NK-92 (cell line): ENCODE results near the gene PTGDR.

Source experiments
- DNase-seq: peaks from one replicate; lab custom pipeline; 2025; ENCODE audit not compliant: unreplicated experiment; lab: John Stamatoyannopoulos, UW

PTGDR gene

GRCh38 chr14:52263190-52263589 lies 4.3 kb upstream of the PTGDR start:
- DNase-seq, result no peak

DNA sequence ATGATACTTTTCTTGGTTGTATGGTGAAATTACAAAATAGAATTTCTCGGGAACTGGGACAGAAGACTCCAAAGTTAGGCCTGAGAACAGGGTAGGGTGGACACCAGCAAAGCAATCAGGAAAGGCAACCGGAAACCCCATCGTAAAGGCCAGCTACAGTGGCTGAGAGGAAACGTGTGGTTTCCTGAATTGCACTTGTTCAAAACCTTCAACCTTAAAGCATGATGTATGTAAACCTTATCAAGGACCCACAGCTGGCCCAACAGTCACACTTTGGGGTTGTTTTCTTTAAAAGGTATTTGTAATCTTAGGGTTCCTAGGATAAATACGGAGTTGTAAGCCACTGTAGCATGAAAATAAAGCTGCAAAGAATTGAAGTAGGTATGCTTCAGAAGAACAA lies 2.2 kb upstream of the PTGDR start:
- DNase-seq, result no peak

DNA sequence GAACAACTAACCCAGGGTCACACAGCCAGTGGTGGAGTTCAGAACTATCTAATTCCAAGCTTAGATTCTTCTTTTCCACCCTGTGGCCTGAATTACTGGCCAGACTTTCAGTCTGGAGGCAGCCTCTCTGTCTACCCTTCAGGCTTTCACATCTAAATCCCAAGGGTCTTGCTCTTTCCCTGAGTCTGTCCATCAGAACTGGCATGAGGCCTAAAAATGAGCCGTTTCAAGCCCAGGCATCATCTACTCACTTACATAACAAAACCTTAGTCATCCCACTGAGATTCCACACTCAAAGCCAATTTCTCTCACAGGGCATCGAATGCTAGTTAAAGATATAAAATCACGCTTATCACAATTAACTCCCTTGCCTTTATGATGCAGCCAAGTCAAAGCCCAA lies 1.3 kb upstream of the PTGDR start:
- DNase-seq, result no peak

GRCh38 chr14:52266782-52267181 lies 716 bp upstream of the PTGDR start:
- no peak for DNase-seq

DNA sequence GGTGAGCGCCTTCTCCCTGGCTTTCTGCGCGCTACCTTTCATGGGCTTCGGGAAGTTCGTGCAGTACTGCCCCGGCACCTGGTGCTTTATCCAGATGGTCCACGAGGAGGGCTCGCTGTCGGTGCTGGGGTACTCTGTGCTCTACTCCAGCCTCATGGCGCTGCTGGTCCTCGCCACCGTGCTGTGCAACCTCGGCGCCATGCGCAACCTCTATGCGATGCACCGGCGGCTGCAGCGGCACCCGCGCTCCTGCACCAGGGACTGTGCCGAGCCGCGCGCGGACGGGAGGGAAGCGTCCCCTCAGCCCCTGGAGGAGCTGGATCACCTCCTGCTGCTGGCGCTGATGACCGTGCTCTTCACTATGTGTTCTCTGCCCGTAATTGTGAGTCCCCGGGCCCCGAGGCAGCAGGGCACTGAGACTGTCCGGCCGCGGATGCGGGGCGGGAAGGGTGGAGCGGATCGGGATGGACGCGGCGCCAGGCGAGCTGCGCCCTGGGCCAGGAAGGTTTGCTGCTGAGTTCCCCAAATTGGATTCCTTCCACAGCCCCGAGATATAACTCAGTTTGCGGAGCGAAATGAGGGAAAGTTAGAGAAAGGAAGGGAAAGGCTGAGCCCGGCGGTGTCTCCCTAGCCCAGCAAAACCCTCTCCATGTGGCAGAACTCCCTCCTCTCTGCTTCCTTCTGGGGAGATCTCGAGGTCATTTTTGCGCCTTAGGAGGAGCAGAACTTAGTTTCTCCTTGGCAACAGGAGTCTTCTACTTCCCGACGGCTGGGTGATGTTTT lies 972 bp downstream of the PTGDR start:
- no peak for DNase-seq

GRCh38 chr14:52269100-52269499 lies 1.6 kb downstream of the PTGDR start:
- no peak for DNase-seq

DNA sequence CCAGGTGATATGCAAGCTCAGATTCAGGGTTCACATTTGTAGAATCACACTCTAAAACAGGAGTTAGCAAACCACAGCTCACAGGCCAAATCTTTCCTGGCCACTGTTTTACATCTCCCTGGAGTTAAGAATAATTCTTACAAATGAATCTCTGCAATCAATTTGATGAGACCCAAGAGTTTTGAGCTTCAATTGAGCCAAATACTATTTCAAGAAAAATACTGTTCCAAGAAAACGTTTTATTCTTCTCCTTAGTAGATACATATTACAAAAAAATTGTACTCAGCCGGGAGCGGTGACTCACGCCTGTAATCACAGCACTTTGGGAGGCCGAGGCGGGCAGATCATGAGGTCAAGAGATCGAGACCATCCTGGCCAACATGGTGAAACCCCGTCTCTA lies 2.5 kb downstream of the PTGDR start:
- DNase-seq, result no peak

GRCh38 chr14:52271538-52271937 lies 4.0 kb downstream of the PTGDR start:
- DNase-seq, result no peak

DNA sequence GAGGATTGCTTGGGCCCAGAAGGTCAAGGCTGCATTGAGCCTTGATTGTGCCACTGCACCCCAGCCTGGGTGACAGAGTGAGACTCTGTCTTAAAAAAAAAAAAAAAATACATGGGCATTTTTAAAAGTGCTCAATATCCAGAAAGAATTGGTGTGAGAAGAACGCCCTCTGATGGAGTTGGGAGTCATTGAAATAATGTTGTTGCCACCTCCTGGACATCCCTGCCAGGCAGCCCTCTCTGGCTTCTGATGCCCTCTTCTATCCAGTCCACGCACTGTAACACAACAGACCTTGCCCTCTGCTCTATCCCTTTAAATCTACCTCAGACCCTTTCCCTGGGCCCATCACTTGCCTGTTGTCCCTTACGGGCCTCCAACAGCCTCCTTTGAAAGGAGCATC lies 4.9 kb downstream of the PTGDR start:
- DNase-seq, result no peak

DNA sequence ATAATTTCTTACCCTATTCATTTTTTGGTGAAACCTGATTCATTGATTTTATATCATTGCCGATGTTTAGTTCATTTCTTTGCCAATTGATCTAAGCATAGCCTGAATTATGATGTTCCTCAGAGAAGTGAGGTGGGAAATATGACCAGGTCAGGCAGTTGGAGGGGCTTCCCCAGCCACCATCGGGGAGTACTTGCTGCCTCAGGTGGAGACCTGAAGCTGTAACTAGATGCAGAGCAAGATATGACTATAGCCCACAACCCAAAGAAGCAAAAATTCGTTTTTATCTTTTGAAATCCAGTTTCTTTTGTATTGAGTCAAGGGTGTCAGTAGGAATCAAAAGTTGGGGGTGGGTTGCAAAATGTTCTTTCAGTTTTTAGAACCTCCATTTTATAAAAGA lies 7.9 kb downstream of the PTGDR start:
- no peak for DNase-seq

- no peak for DNase-seq
These were observed 10.1 kb downstream of the PTGDR start for GRCh38 chr14:52277552-52277951.

DNA sequence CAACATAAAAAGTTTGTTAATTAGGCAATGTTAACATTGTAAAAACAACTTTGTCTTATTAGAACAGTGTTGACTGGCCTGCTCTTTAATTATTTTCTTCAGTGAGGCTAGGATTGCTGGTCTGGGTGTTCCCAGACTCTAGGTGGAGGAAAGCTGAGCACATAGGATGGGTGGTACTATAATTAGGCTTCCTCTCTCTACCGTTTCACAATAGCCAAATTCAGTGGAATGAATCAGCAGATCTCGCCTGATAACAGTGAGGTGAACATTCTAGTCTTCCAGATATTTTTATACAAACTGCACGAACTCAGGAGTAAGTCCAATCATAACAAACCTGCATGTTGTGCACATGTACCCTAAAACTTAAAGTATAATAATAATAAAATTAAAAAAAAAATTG lies 11.9 kb downstream of the PTGDR start:
- no peak for DNase-seq

DNA sequence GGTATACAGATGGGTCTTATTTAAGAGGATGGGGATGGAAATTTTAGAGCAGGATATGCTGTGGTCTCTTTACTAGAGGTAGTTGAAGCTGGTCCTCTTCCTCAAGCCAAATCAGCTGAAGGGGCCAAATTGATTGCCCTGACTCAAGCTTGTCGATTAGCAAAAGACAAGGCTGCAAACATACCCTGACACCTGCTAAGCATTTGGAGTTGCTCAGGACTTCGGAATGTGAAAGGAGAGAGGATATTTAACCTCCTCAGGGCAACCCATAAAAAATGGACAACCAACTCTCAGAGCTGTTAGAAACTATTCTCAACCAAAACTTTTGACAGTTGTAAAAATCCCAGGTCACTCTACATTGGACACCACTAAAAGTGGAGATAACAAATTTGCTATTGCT lies 15.6 kb downstream of the PTGDR start:
- no peak for DNase-seq

- DNase-seq, result no peak
These were observed 19.5 kb downstream of the PTGDR start for GRCh38 chr14:52286661-52287649.

DNA sequence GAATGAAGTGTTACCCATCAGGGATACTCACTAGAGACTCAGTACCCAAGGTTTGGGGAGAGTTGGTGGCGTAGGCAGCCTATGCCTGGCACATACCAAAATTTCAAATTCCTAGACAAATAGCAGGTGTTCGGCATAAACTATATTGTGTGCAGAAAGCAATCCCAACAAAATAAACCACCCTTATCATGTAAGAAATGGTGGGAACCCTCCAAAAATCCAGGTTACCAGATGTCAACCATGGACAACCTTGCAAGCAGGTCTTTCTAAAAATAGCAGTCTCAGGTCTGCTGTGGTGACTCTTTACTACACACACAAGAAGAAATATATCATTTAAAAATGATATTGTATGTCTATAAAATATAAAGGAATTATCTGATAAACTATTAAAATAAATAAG lies 28.9 kb downstream of the PTGDR start:
- DNase-seq, result no peak

- DNase-seq, result no peak
These were observed 31.3 kb downstream of the PTGDR start for GRCh38 chr14:52298795-52299194.

- DNase-seq, result no peak
These were observed 32.3 kb downstream of the PTGDR start for GRCh38 chr14:52299692-52300278.

GRCh38 chr14:52303236-52303635 lies 35.7 kb downstream of the PTGDR start:
- no peak for DNase-seq

DNA sequence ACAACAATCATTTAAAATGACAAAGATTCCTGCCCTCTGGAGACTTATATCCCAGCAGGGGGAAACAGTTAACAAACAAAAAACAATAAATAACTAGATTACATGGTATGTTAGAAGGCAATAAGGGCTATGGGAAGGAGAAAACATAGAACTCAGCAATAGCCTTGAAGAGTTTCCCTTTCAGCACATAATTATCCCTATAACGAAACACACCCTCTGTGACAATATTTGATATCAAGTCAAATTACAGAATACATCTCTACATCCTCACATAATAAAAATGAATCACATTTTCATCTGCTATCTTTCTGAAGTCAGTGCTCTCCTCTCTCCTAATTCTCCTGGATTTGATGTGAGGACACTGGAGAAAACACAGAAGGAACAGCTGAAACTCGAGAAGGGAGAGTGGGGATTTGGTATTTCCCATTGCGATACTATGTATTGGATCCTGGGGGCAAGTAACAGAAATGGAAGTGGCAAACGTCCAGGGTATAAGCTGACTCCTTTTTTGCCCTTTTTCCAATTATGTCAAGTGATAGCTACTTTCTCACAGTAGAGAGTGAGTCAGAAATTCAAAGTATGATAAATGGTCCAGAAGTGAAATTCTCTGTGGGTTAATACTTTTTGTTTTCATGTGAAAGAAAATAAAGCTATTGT lies 36.9 kb downstream of the PTGDR start:
- DNase-seq, result no peak

DNA sequence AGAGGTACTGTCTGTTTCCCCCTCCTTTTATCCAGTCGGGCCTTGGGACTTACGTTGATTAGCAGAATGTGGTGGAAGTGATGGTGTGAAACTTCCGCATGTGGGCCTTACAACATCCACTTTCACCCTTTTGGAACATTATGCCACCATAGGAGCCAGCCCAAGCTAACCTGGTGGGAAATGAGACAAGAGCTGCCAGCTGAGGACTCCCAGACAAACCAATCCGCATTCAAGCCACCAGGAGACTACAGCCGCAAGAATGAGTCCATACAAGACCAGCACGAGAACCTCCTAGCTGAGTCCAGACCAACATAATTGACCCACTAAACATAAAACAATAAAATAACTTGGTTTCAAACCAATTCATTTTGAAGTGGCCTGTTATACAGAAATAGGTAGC lies 37.5 kb downstream of the PTGDR start:
- no peak for DNase-seq

DNA sequence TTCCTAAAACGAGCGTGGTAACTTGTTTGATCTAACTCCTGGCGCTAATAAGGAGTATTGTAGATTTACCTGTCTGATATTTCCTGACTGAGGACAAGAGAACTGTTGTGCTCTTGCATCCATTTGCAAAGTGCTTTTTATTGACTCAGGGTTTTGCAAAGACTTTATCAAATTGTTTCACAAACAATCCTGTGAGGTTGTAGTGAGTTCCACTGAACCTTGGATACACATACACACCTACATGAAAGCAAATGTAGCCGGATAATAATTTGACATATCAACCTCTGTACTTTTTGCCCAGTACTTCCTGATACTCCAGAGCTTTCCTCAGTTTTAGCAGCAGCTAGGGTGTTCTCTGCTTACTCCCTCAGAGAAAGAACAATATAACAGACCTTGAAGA lies 39.9 kb downstream of the PTGDR start:
- no peak for DNase-seq
